HL-60 (cell line): ENCODE results near the gene FHIT.

ENCODE experiments used
- DNase-seq, 2 experiments: peaks; one replicate each; pipeline ENCODE4 v3.0.0-alpha.2; 2010 to 2020; ENCODE audit warnings: low read depth in 1 of 2, low spot score in 1 of 2
- H3K27ac ChIP-seq: fragments of 250-450 bp; sonication (Bioruptor Pico); replicated peaks from 2 replicates; pipeline ENCODE4 v1.5.1; 2020; ENCODE audit warnings: mild to moderate bottlenecking, moderate library complexity
- H3K27me3 ChIP-seq: fragments of 250-450 bp; sonication (Bioruptor Pico); 2 replicates; pipeline ENCODE4 v1.5.1; 2021; ENCODE audit warnings: mild to moderate bottlenecking, moderate library complexity; ENCODE audit not compliant: insufficient read depth, poor library complexity, severe bottlenecking
- H3K4me3 ChIP-seq: replicated peaks from 2 replicates; pipeline ENCODE4 v1.5.1; 2011; ENCODE audit warnings: mild to moderate bottlenecking, control low read depth, low read length; ENCODE audit not compliant: insufficient read depth
- CTCF ChIP-seq: IDR thresholded peaks from one replicate; pipeline ENCODE4 v1.5.1; 2011; ENCODE audit warnings: low read length, control low read depth, inconsistent platforms; ENCODE audit not compliant: insufficient read depth
- GABPA ChIP-seq: IDR thresholded peaks from 2 replicates; pipeline ENCODE4 v1.6.1; 2012; ENCODE audit warnings: low read depth
- POLR2AphosphoS5 ChIP-seq: IDR thresholded peaks from 2 replicates; pipeline ENCODE4 v1.6.1; 2012; ENCODE audit warnings: low read depth
- REST ChIP-seq: IDR thresholded peaks from 2 replicates; pipeline ENCODE4 v1.6.1; 2012; ENCODE audit warnings: low read depth; ENCODE audit not compliant: insufficient replicate concordance
- SPI1 ChIP-seq: IDR thresholded peaks from 2 replicates; pipeline ENCODE4 v1.6.1; 2012; ENCODE audit warnings: low read depth, mild to moderate bottlenecking, borderline replicate concordance

FHIT gene

GRCh38 chr3:61202086-61202485, 49.2 kb downstream of the FHIT start:
- TF ChIP-seq SPI1 (no peak), CTCF (no peak), REST (no peak), GABPA (no peak), POLR2AphosphoS5 (no peak)
- DNase-seq: no peak

GRCh38 chr3:61201071-61201470, 50.2 kb downstream of the FHIT start:
- Histone ChIP-seq H3K27me3 (no peaks in the 10 kb centered on the region), H3K4me3 (no peak overlapping the region), H3K27ac (no peak overlapping the region)
- TF ChIP-seq REST (no peak), SPI1 (no peak), GABPA (no peak), CTCF (no peak), POLR2AphosphoS5 (no peak)
- no peak for DNase-seq

More at GRCh38 chr3:61202086-61202485, 49.2 kb downstream of the FHIT start:
- no peak overlapping the region for H3K4me3 ChIP-seq
- H3K27me3 ChIP-seq: no peaks in the 10 kb centered on the region
- no peak overlapping the region for H3K27ac ChIP-seq

- TF ChIP-seq SPI1 (no peak), REST (no peak), POLR2AphosphoS5 (no peak), GABPA (no peak), CTCF (no peak)
- Histone ChIP-seq H3K4me3 (no peak overlapping the region), H3K27me3 (no peaks in the 10 kb centered on the region), H3K27ac (no peak overlapping the region)
- DNase-seq: peak in 1 of 2 experiments; percentile 16
Observed at GRCh38 chr3:61200270-61200669, 51.0 kb downstream of the FHIT start.
